HEK293T (cell line): ENCODE measurements around the gene PYCR2.
"Not testable (repeated sequence)": the region's sequence is repeated elsewhere in the genome, so short reads cannot be mapped to it uniquely, and the experiment has no call there.

Source experiments
- ELF4 ChIP-seq: fragments of 450-650 bp; IDR thresholded peaks from 2 replicates; pipeline ENCODE4 v1.6.1; 2017; ENCODE audit warnings: antibody characterized with exemption
- FOXK2 ChIP-seq: fragments of 450-650 bp; IDR thresholded peaks from 2 replicates; pipeline ENCODE4 v1.6.1; 2016; ENCODE audit warnings: mild to moderate bottlenecking
- HDGF ChIP-seq: fragments of 450-650 bp; IDR thresholded peaks from 2 replicates; pipeline ENCODE4 v1.6.1; 2017; ENCODE audit warnings: antibody characterized with exemption, borderline replicate concordance
- SP1 ChIP-seq: fragments of 450-650 bp; IDR thresholded peaks from 2 replicates; pipeline ENCODE4 v1.6.1; 2017
- SUZ12 ChIP-seq: fragments of 450-650 bp; IDR thresholded peaks from 2 replicates; pipeline ENCODE4 v1.6.1; 2016; ENCODE audit warnings: mild to moderate bottlenecking
- TARDBP ChIP-seq: fragments of 450-650 bp; IDR thresholded peaks from 2 replicates; pipeline ENCODE4 v1.6.1; 2016

DNA sequence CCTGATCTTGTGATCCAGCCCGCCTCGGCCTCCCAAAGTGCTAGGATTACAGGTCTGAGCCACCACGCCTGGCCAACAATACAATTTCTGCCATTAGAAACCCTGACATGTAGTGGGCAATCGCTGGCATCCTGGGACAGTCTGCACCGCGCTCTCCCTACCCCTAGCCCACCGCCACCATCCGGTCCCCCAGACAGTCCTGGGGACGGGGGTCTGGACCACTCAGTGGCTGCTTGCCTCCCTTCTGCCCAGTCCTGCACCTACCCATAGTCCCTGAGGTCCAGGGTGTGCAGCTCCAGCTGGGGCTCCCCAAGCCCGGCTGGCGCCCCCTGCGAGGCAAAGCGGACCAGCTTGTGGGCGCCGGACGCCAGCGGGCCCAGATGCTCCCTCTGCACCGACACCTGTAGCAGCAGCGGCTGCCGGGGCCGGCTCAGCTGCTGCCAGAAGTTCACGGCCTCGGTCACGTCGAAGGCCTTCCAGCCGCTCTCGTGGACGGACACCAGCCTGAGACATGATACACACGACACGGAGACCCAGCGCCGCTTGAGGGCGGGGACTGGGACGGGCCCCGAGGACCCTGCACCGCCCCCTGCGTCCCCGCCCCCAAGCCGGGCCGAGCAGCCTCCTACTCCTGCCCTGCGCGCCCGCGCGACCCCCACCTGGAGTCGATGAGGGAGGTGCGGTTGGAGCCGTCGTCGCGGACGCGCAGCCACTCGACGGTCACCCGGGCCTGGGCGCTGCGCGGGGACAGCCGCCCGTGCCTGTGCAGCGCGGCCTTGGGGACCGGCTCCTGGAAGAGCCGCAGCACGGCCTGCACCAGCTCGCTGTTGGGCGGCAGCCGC, 15.3 kb upstream of the PYCR2 start:
- TF ChIP-seq ELF4, HDGF, TARDBP, SUZ12, FOXK2, SP1: not testable (repeated sequence)
